ENCODE measurements around the gene AVPR2.

The AVPR2 gene

DNA sequence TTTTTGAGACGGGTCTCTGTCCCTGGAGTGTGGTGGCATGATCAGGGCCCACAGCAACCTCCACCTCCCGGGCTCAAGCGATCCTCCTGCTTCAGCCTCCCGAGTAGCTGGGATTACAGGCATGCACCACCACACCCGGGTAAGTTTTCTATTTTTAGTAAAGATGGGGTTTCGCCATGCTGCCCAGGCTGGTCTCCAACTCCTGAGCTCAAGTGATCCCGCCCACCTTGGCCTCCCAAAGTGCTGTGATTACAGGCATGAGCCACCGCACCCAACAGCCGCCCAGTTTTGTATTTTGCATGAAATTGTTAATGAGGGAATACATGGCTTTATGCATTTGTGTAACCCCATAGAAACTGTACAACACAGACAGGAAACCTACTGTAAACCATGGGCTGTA is 24.4 kb downstream of the AVPR2 start (continued):
- no peak for TF ChIP-seq PRDM2 (tag by site-specific recombination; IDR thresholded peaks at IDR 0.05; ENCODE audit: borderline replicate concordance)
- TF ChIP-seq ZNF791 (tag by site-specific recombination; IDR thresholded peaks at IDR 0.05): no peak
- TF ChIP-seq ZNF600 (tag by site-specific recombination; IDR thresholded peaks at IDR 0.05): peak; percentile 4; the same call in 1 of the 2 replicates

DNA sequence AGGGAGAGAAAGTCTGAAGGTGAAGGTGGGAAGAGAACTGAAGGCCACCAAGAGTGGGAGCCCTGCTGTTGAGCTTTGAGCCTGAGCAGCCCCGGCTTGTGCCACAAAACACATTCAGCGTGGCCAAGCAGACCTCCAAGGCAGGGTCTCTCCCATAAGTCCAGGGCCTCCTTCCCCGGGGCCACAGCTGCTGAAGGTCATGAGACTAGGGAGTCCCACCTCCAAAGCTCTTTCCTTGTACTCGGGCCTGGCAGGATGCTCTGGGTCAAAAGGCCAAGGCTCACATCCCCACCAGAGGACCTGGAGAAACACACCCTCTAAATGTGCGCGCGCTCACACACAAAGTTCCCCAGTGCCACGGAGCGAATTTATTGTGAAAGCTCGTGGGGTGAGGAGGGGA is 25.1 kb downstream of the AVPR2 start:
- Histone ChIP-seq H3K4me1 (ENCODE audit: control insufficient read depth, insufficient read depth, low read length) (peaks cover 15% of the 10 kb centered on the region), H3K36me3 (ENCODE audit: control insufficient read depth in 2 of 2, insufficient read depth in 1 of 2, low read length in 2 of 2) (peaks cover 23 to 48% of the 10 kb centered on the region in 2 experiments), H3K27ac (ENCODE audit: extremely low read depth, low read depth, low read length) (peak overlapping the region; percentile 62; the same call in 1 of the 2 replicates), H3K9me3 (ENCODE audit: control insufficient read depth, insufficient read depth, low read depth, low read length) (no peaks in the 10 kb centered on the region), H3K4me3 (ENCODE audit: low read depth, low read length) (no peak overlapping the region)
- CTCF ChIA-PET: interaction anchor here (0.7 to 14.7 kb wide), 3 partner anchors 9 to 201 kb away, joined by 3 to 267 read pairs (median 3); partner anchors contain the start of gene RENBP
- POLR2A ChIA-PET: interaction anchor here (0.5 to 4.2 kb wide), 5 partner anchors 18 to 146 kb away, joined by 3 to 67 read pairs (median 5); partner anchors contain the start of genes HCFC1 and TMEM187
- TF ChIP-seq ZNF174 (tag by site-specific recombination; IDR thresholded peaks at IDR 0.05): no peak
- no peak for TF ChIP-seq ZNF266 (tag by site-specific recombination; IDR thresholded peaks at IDR 0.05; ENCODE audit: low read depth)
- no peak for TF ChIP-seq ZNF133 (tag by site-specific recombination; IDR thresholded peaks at IDR 0.05)
- TF ChIP-seq ZNF623 (tag by site-specific recombination; IDR thresholded peaks at IDR 0.05): no peak
- no peak for TF ChIP-seq ZNF404 (tag by site-specific recombination; IDR thresholded peaks at IDR 0.05)
- no peak for TF ChIP-seq ZNF366 (tag by site-specific recombination; conservative IDR thresholded peaks at IDR 0.05)
- TF ChIP-seq ZNF785 (tag by site-specific recombination; IDR thresholded peaks at IDR 0.05): no peak
- TF ChIP-seq ZNF138 (tag by site-specific recombination; IDR thresholded peaks at IDR 0.05; ENCODE audit: borderline replicate concordance): no peak
- no peak for TF ChIP-seq SCRT1 (tag by site-specific recombination; IDR thresholded peaks at IDR 0.05; ENCODE audit: borderline replicate concordance)
- no peak for TF ChIP-seq ZNF571 (tag by site-specific recombination; IDR thresholded peaks at IDR 0.05)
- TF ChIP-seq ZNF324 (tag by site-specific recombination; IDR thresholded peaks at IDR 0.05): no peak
- TF ChIP-seq, protein P1, sequence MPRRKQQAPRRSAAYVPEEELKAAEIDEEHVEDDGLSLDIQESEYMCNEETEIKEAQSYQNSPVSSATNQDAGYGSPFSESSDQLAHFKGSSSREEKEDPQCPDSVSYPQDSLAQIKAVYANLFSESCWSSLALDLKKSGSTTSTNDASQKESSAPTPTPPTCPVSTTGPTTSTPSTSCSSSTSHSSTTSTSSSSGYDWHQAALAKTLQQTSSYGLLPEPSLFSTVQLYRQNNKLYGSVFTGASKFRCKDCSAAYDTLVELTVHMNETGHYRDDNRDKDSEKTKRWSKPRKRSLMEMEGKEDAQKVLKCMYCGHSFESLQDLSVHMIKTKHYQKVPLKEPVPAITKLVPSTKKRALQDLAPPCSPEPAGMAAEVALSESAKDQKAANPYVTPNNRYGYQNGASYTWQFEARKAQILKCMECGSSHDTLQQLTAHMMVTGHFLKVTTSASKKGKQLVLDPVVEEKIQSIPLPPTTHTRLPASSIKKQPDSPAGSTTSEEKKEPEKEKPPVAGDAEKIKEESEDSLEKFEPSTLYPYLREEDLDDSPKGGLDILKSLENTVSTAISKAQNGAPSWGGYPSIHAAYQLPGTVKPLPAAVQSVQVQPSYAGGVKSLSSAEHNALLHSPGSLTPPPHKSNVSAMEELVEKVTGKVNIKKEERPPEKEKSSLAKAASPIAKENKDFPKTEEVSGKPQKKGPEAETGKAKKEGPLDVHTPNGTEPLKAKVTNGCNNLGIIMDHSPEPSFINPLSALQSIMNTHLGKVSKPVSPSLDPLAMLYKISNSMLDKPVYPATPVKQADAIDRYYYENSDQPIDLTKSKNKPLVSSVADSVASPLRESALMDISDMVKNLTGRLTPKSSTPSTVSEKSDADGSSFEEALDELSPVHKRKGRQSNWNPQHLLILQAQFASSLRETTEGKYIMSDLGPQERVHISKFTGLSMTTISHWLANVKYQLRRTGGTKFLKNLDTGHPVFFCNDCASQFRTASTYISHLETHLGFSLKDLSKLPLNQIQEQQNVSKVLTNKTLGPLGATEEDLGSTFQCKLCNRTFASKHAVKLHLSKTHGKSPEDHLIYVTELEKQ (tag by site-specific recombination; IDR thresholded peaks at IDR 0.05; ENCODE audit: borderline replicate concordance): no peak
